KMS-11 (cell line): ENCODE data around the gene SPRY4.

Experiments
- H2AFZ ChIP-seq: fragments of 200-600 bp; sonication (generic); 2 replicates; pipeline ENCODE4 v1.6.1; 2016; ENCODE audit warnings: antibody characterized with exemption, mixed run types, low read depth
- H3K27ac ChIP-seq: fragments of 200-600 bp; sonication (generic); 2 replicates; pipeline ENCODE4 v1.6.1; 2016; ENCODE audit warnings: mild to moderate bottlenecking, mixed run types
- H3K27me3 ChIP-seq: fragments of 200-600 bp; sonication (generic); 2 replicates; pipeline ENCODE4 v1.6.1; 2017; ENCODE audit warnings: mild to moderate bottlenecking, low read depth, mixed run types, moderate library complexity; ENCODE audit not compliant: insufficient read depth
- H3K36me3 ChIP-seq: fragments of 200-600 bp; sonication (generic); 2 replicates; pipeline ENCODE4 v1.6.1; 2017; ENCODE audit warnings: mild to moderate bottlenecking, mixed run types; ENCODE audit not compliant: insufficient read depth
- H3K4me1 ChIP-seq: fragments of 200-600 bp; sonication (generic); 2 replicates; pipeline ENCODE4 v1.6.1; 2016; ENCODE audit warnings: mild to moderate bottlenecking, low read depth, mixed run types; ENCODE audit not compliant: poor library complexity, severe bottlenecking
- H3K4me2 ChIP-seq: fragments of 200-600 bp; sonication (generic); 2 replicates; pipeline ENCODE4 v1.7.0; 2016; ENCODE audit warnings: mild to moderate bottlenecking, mixed run types
- H3K4me3 ChIP-seq: fragments of 200-600 bp; sonication (generic); IDR thresholded peaks from 2 replicates; pipeline ENCODE4 v1.6.1; 2017; ENCODE audit warnings: low read depth, low read length, mixed read lengths; ENCODE audit not compliant: insufficient read depth
- H3K79me2 ChIP-seq: fragments of 200-600 bp; sonication (generic); 2 replicates; pipeline ENCODE4 v1.6.1; 2016; ENCODE audit warnings: low read depth, mixed run types; ENCODE audit not compliant: insufficient read depth
- H3K9ac ChIP-seq: fragments of 200-600 bp; sonication (generic); 2 replicates; pipeline ENCODE4 v1.6.1; 2016; ENCODE audit warnings: mild to moderate bottlenecking, mixed run types
- H4K20me1 ChIP-seq: fragments of 200-600 bp; sonication (generic); 2 replicates; pipeline ENCODE4 v1.6.1; 2016; ENCODE audit warnings: mild to moderate bottlenecking, mixed run types; ENCODE audit not compliant: insufficient read depth
- CTCF ChIP-seq: fragments of 200-600 bp; sonication (generic); conservative IDR thresholded peaks from 2 replicates; pipeline ENCODE4 v1.6.1; 2017; ENCODE audit warnings: low read depth, mild to moderate bottlenecking, antibody characterized with exemption, low read length, moderate library complexity, mixed read lengths

The SPRY4 gene

GRCh38 chr5:142280066-142281007, 44.5 kb downstream of the SPRY4 start:
- no peak for TF ChIP-seq CTCF
- Histone ChIP-seq H3K4me1 (no peaks in the 10 kb centered on the region), H3K4me3 (no peak overlapping the region), H4K20me1 (no peaks in the 10 kb centered on the region), H3K27ac (no peak overlapping the region), H2AFZ (no peak overlapping the region), H3K4me2 (no peak overlapping the region), H3K9ac (no peak overlapping the region), H3K27me3 (no peaks in the 10 kb centered on the region), H3K79me2 (no peaks in the 10 kb centered on the region), H3K36me3 (no peaks in the 10 kb centered on the region)

GRCh38 chr5:142278627-142279026, 46.2 kb downstream of the SPRY4 start:
- H3K4me3 ChIP-seq: no peak overlapping the region
- no peak overlapping the region for H3K9ac ChIP-seq
- no peaks in the 10 kb centered on the region for H4K20me1 ChIP-seq
- TF ChIP-seq CTCF: no peak
- H3K27me3 ChIP-seq: no peaks in the 10 kb centered on the region
- no peak overlapping the region for H2AFZ ChIP-seq
- H3K4me2 ChIP-seq: no peak overlapping the region
- H3K79me2 ChIP-seq: no peaks in the 10 kb centered on the region
- no peaks in the 10 kb centered on the region for H3K36me3 ChIP-seq
- no peaks in the 10 kb centered on the region for H3K4me1 ChIP-seq
- H3K27ac ChIP-seq: no peak overlapping the region

- no peaks in the 10 kb centered on the region for H3K27me3 ChIP-seq
- H3K4me1 ChIP-seq: no peaks in the 10 kb centered on the region
- H3K79me2 ChIP-seq: no peaks in the 10 kb centered on the region
- H4K20me1 ChIP-seq: no peaks in the 10 kb centered on the region
- no peak overlapping the region for H2AFZ ChIP-seq
- TF ChIP-seq CTCF: no peak
- H3K27ac ChIP-seq: no peak overlapping the region
- no peak overlapping the region for H3K4me3 ChIP-seq
- no peaks in the 10 kb centered on the region for H3K36me3 ChIP-seq
- no peak overlapping the region for H3K9ac ChIP-seq
- no peak overlapping the region for H3K4me2 ChIP-seq
Measured at GRCh38 chr5:142277796-142278195, 47.0 kb downstream of the SPRY4 start.

DNA sequence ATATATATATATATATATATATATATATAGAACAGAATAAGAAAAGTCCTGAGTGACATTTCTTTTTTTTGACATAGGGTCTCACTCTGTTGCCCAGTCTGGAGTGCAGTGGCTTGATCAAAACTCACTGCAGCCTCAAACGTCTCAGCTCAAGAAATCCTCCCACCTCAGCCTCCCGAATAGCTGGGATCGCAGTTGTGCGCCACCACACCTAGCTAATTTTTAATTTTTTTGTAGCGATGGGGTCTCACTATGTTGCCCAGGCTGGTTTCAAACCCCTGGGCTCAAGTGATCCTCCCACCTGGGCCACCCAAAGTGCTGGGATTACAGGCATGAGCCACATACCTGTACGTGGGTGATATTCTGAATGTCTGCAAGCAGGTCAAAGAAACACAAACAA, 48.3 kb downstream of the SPRY4 start:
- H2AFZ ChIP-seq: no peak overlapping the region
- no peak overlapping the region for H3K4me2 ChIP-seq
- no peak overlapping the region for H3K4me3 ChIP-seq
- H3K79me2 ChIP-seq: no peaks in the 10 kb centered on the region
- H3K36me3 ChIP-seq: no peaks in the 10 kb centered on the region
- no peak overlapping the region for H3K9ac ChIP-seq
- no peaks in the 10 kb centered on the region for H3K27me3 ChIP-seq
- no peaks in the 10 kb centered on the region for H3K4me1 ChIP-seq
- TF ChIP-seq CTCF: no peak
- no peak overlapping the region for H3K27ac ChIP-seq
- no peaks in the 10 kb centered on the region for H4K20me1 ChIP-seq
